Epithelial cell of esophagus (primary cell): Measurements from ENCODE around the gene SOX10.
A peak's percentile ranks its signal among the peaks of the same experiment; 100 is the strongest.
"Not testable (repeated sequence)": the region's sequence is repeated elsewhere in the genome, so short reads cannot be mapped to it uniquely, and the experiment has no call there.

Experiments used
- DNase-seq: peaks from one replicate; pipeline ENCODE4 v3.0.0; 2010; ENCODE audit warnings: low read depth
- H3K4me3 ChIP-seq: 2 replicates; pipeline ENCODE4 v1.5.1; 2011; ENCODE audit warnings: mild to moderate bottlenecking, low read length, control low read depth
- CTCF ChIP-seq: IDR thresholded peaks from 2 replicates; pipeline ENCODE4 v1.5.1; 2011; ENCODE audit warnings: low read depth, mild to moderate bottlenecking, low read length, control low read depth, inconsistent platforms; ENCODE audit not compliant: insufficient read depth; ENCODE audit errors: missing control alignments

SOX10 gene

GRCh38 chr22:37985050-37985585, 763 bp upstream of the SOX10 start:
- no peak for TF ChIP-seq CTCF
- no peak overlapping the region for H3K4me3 ChIP-seq
- no peak for DNase-seq

GRCh38 chr22:37982938-37983859, 1.2 kb downstream of the SOX10 start:
- H3K4me3 ChIP-seq: no peak overlapping the region
- DNase-seq: no peak
- TF ChIP-seq CTCF: peak; percentile 23

GRCh38 chr22:37982151-37982785, 2.1 kb downstream of the SOX10 start:
- TF ChIP-seq CTCF: no peak
- no peak for DNase-seq

GRCh38 chr22:37981282-37982011, 2.9 kb downstream of the SOX10 start:
- no peak for TF ChIP-seq CTCF
- H3K4me3 ChIP-seq: no peak overlapping the region

More at GRCh38 chr22:37982151-37982785, 2.1 kb downstream of the SOX10 start:
- no peak overlapping the region for H3K4me3 ChIP-seq

GRCh38 chr22:37979782-37980181, 4.6 kb downstream of the SOX10 start:
- no peak overlapping the region for H3K4me3 ChIP-seq
- no peak for TF ChIP-seq CTCF
- DNase-seq: no peak

More at GRCh38 chr22:37981282-37982011, 2.9 kb downstream of the SOX10 start:
- DNase-seq: no peak

- no peak overlapping the region for H3K4me3 ChIP-seq
- no peak for TF ChIP-seq CTCF
- DNase-seq: no peak
These were observed 7.8 kb downstream of the SOX10 start for GRCh38 chr22:37976547-37976946.

- DNase-seq, H3K4me3 ChIP-seq: not testable (repeated sequence)
These were observed 8.3 kb downstream of the SOX10 start for GRCh38 chr22:37976022-37976421.
